22Rv1 (cell line): ENCODE data around the gene E2F3.

ENCODE experiments used
- ZFX ChIP-seq: fragments of 450-650 bp; IDR thresholded peaks from 2 replicates; pipeline ENCODE4 v1.6.1; 2017; ENCODE audit warnings: antibody characterized with exemption, borderline replicate concordance
- TF ChIP-seq, protein P1 (sequence below): fragments of 450-650 bp; IDR thresholded peaks from 2 replicates; pipeline ENCODE4 v1.5.1; 2017; ENCODE audit warnings: mild to moderate bottlenecking

DNA sequence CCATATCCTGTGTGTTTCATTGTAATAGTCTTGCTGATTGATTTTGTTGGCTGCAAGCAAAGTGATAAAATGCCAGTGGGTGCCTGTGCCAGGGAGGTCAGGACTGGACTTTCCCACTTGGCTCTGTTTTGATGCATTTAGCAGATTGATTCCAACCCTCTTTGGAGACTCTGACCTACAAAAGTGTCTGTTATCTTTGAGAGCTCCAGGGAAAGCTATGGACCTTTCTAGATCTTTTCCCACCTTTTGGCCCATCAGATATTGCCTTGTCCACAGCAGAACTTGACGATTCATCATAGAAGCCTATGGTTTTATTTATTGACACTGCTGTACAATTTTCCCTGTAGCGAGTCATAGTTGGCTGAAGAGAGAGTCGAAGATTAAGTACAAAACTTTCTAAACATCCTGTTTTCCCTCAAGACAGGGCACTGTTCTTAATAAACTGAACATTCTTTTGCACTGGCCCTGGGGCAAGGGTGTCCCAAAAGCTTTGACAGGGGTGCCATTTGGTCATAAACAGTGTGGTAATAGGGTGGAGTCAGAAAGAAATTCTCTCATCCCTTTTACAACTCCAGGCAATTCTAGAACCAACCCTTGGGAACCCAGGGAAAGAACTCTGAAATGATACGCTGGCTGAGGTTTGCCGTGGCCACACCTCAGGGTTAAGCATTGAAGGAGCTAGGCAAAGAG is 53.7 kb downstream of the E2F3 start:
- TF ChIP-seq, protein P1, sequence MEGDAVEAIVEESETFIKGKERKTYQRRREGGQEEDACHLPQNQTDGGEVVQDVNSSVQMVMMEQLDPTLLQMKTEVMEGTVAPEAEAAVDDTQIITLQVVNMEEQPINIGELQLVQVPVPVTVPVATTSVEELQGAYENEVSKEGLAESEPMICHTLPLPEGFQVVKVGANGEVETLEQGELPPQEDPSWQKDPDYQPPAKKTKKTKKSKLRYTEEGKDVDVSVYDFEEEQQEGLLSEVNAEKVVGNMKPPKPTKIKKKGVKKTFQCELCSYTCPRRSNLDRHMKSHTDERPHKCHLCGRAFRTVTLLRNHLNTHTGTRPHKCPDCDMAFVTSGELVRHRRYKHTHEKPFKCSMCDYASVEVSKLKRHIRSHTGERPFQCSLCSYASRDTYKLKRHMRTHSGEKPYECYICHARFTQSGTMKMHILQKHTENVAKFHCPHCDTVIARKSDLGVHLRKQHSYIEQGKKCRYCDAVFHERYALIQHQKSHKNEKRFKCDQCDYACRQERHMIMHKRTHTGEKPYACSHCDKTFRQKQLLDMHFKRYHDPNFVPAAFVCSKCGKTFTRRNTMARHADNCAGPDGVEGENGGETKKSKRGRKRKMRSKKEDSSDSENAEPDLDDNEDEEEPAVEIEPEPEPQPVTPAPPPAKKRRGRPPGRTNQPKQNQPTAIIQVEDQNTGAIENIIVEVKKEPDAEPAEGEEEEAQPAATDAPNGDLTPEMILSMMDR, result no peak
- no peak for TF ChIP-seq ZFX
